ENCODE data around the gene MYO5A. TPM values are rescaled to one million over a fixed set of nuclear protein-coding genes. Genes with fewer than 3 reads are reported as not detected.
"Not testable (repeated sequence)": the region's sequence is repeated elsewhere in the genome, so short reads cannot be mapped to it uniquely, and the experiment has no call there.

MYO5A gene
- total RNA-seq, 1 donor from 2014 or later, result 31.2 TPM

DNA sequence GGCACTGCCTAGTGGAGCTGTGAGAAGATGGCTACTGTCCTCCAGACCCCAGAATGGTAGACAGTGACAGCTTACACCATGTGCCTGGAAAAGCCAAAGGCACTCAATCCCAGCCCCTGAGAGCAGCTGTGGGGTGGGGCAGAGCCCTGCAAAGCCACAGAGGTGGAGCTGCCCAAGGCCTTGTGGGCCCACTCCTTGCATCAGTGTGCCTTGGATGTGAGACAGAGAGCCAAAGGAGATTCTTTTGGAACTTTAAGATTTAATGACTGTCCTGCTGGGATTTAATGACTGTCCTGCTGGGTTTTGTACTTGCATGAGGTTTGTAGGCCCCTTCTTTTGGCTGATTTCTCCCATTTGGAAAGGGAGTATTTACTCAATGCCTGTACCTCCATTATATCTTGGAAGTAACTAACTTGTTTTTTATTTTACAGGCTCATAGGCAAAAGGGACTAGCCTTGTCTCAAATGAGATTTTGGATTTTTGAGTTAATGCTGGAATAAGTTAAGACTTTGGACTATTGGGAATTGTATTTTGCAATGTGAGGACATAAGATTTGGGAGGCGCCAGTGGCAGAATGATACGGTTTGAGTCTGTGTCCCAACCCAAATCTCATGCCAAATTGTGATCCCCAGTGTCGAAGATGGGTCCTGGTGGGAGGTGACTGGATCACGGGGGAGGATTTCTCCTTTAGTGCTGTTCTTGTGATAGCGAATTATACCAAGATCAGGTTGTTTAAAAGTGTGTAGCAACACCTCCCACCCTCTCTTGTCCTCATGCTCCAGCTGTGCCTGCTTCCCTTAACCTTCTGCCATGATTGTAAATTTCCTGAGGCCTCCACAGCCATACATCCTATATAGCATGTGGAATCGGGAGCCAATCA lies 80.4 kb downstream of the MYO5A start:
- intact Hi-C loops (cut with DNase I), result no loop called here
- DNase-seq (ENCODE audit: extremely low spot score in 2 of 2), result no peak
- no peak for TF ChIP-seq POLR2A (IDR thresholded peaks at IDR 0.05)

GRCh38 chr15:52445954-52446353 lies 82.7 kb downstream of the MYO5A start:
- TF ChIP-seq CTCF (IDR thresholded peaks at IDR 0.05) (no peak), POLR2AphosphoS5 (IDR thresholded peaks at IDR 0.05; ENCODE audit: insufficient read depth in 1 of 2, low read depth in 1 of 2) (no peak), POLR2A (IDR thresholded peaks at IDR 0.05) (no peak)
- Histone ChIP-seq H3K4me3 (no peak overlapping the region), H3K36me3 (no peaks in the 10 kb centered on the region), H3K27ac (no peak overlapping the region), H3K4me1 (peaks cover 11% of the 10 kb centered on the region), H3K9me3 (no peaks in the 10 kb centered on the region), H3K27me3 (no peaks in the 10 kb centered on the region)
- no peak for DNase-seq (ENCODE audit: extremely low spot score in 2 of 2)
- intact Hi-C loops (cut with DNase I), result no loop called here

More for the DNA sequence above, 80.4 kb downstream of the MYO5A start:
- no peaks in the 10 kb centered on the region for H3K36me3 ChIP-seq
- H3K4me1 ChIP-seq, result peaks cover 11% of the 10 kb centered on the region
- no peaks in the 10 kb centered on the region for H3K27me3 ChIP-seq
- H3K9me3 ChIP-seq, result no peaks in the 10 kb centered on the region
- no peak overlapping the region for H3K4me3 ChIP-seq
- H3K27ac ChIP-seq, result no peak overlapping the region

GRCh38 chr15:52445553-52445952 lies 83.1 kb downstream of the MYO5A start:
- TF ChIP-seq POLR2A (IDR thresholded peaks at IDR 0.05) (no peak), CTCF (IDR thresholded peaks at IDR 0.05) (no peak), POLR2AphosphoS5 (IDR thresholded peaks at IDR 0.05; ENCODE audit: insufficient read depth in 1 of 2, low read depth in 1 of 2) (no peak)
- Histone ChIP-seq H3K27me3 (no peaks in the 10 kb centered on the region), H3K36me3 (no peaks in the 10 kb centered on the region), H3K4me3 (no peak overlapping the region), H3K4me1 (peaks cover 15% of the 10 kb centered on the region), H3K27ac (no peak overlapping the region), H3K9me3 (no peaks in the 10 kb centered on the region)
- intact Hi-C loops (cut with DNase I), result no loop called here
- DNase-seq (ENCODE audit: extremely low spot score in 2 of 2), result no peak

GRCh38 chr15:52443205-52443604 lies 85.5 kb downstream of the MYO5A start:
- intact Hi-C loops (cut with DNase I); H3K27me3 ChIP-seq; DNase-seq (ENCODE audit: extremely low spot score in 2 of 2); H3K4me3 ChIP-seq; H3K36me3 ChIP-seq; H3K27ac ChIP-seq; H3K9me3 ChIP-seq: not testable (repeated sequence)
- H3K4me1 ChIP-seq, result peaks cover 23% of the 10 kb centered on the region

DNA sequence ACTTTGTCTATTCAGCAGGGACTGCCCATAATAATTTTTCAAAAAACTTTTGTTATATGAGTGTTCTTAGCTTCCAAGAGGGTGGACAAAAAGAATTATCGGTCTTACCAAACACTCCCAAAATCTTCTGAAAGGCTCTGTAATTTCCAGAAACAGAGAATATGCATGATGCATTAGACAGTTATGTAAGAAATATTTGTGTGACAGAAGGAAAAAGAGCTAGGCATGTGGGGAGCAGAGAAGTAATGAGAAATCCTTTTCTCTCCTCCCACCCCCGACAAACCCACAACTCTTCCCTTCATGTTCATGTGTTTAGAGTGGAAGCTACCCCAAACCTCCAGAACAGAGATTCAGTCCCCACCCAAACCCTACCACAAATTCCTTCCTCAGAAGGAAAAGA lies 86.8 kb downstream of the MYO5A start:
- TF ChIP-seq CTCF (IDR thresholded peaks at IDR 0.05) (no peak), POLR2AphosphoS5 (IDR thresholded peaks at IDR 0.05; ENCODE audit: insufficient read depth in 1 of 2, low read depth in 1 of 2) (no peak), POLR2A (IDR thresholded peaks at IDR 0.05) (no peak)
- Histone ChIP-seq H3K4me3 (no peak overlapping the region), H3K27me3 (no peaks in the 10 kb centered on the region), H3K27ac (no peak overlapping the region), H3K36me3 (no peaks in the 10 kb centered on the region), H3K4me1 (peaks cover 28% of the 10 kb centered on the region), H3K9me3 (no peaks in the 10 kb centered on the region)
- DNase-seq (ENCODE audit: extremely low spot score in 2 of 2), result no peak
- intact Hi-C loops (cut with DNase I), result no loop called here

DNA sequence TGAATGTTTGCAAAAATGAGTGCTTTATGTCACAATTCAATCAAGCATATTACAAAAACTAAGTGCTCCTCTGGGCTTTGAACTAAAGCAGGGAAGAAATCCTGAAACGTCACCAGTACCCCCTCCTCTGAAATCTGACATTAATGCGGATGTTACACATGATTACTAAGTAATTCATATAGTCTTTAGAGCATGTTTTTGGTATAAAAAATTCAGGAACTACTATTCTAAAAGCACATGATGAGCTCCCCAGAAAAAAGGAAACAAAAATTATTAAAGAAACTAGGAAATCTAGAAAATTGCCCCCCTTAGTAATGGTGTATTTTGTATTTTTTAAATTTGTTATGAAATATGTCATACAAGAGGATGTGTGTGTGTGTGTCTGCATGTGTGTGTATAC lies 87.7 kb downstream of the MYO5A start:
- TF ChIP-seq POLR2A (IDR thresholded peaks at IDR 0.05), result no peak
- no peak for TF ChIP-seq CTCF (IDR thresholded peaks at IDR 0.05)
- TF ChIP-seq POLR2AphosphoS5 (IDR thresholded peaks at IDR 0.05; ENCODE audit: insufficient read depth in 1 of 2, low read depth in 1 of 2), result no peak
- H3K27ac ChIP-seq, result no peak overlapping the region

More for the DNA sequence above, 87.7 kb downstream of the MYO5A start:
- no peak overlapping the region for H3K4me3 ChIP-seq
- no peak for DNase-seq (ENCODE audit: extremely low spot score in 2 of 2)
- H3K4me1 ChIP-seq, result peaks cover 20% of the 10 kb centered on the region
- intact Hi-C loops (cut with DNase I), result no loop called here
- no peaks in the 10 kb centered on the region for H3K9me3 ChIP-seq
- H3K36me3 ChIP-seq, result no peaks in the 10 kb centered on the region
- H3K27me3 ChIP-seq, result no peaks in the 10 kb centered on the region
